ENCODE data around the gene KRT7. TPM values are rescaled to one million over a fixed set of nuclear protein-coding genes. Genes with fewer than 3 reads are reported as not detected.
"Not testable (repeated sequence)": the region's sequence is repeated elsewhere in the genome, so short reads cannot be mapped to it uniquely, and the experiment has no call there.

The KRT7 gene
- total RNA-seq, 2 donors from 2014 or later: 24.1 to 105 TPM

- no peak for DNase-seq (ENCODE audit: low spot score)
- H3K36me3 ChIP-seq: no peaks in the 10 kb centered on the region
- TF ChIP-seq, protein P1, sequence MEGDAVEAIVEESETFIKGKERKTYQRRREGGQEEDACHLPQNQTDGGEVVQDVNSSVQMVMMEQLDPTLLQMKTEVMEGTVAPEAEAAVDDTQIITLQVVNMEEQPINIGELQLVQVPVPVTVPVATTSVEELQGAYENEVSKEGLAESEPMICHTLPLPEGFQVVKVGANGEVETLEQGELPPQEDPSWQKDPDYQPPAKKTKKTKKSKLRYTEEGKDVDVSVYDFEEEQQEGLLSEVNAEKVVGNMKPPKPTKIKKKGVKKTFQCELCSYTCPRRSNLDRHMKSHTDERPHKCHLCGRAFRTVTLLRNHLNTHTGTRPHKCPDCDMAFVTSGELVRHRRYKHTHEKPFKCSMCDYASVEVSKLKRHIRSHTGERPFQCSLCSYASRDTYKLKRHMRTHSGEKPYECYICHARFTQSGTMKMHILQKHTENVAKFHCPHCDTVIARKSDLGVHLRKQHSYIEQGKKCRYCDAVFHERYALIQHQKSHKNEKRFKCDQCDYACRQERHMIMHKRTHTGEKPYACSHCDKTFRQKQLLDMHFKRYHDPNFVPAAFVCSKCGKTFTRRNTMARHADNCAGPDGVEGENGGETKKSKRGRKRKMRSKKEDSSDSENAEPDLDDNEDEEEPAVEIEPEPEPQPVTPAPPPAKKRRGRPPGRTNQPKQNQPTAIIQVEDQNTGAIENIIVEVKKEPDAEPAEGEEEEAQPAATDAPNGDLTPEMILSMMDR (IDR thresholded peaks at IDR 0.05): no peak
- peaks cover 20 to 33% of the 10 kb centered on the region in 2 donors for H3K4me1 ChIP-seq (ENCODE audit: control insufficient read depth in 1 of 2, low read depth in 2 of 2)
- H3K9me3 ChIP-seq: no peaks in the 10 kb centered on the region
- H3K27me3 ChIP-seq (replicated peaks; ENCODE audit: insufficient read depth): no peaks in the 10 kb centered on the region
- H3K27ac ChIP-seq: peak overlapping the region; percentile 73 to 78
- no peak overlapping the region for H3K4me3 ChIP-seq
- ATAC-seq (ENCODE audit: insufficient number of reproducible peaks, low FRiP score, low read depth): peak; percentile 23
Observed at GRCh38 chr12:52280796-52281560, 47.9 kb downstream of the KRT7 start.

DNA sequence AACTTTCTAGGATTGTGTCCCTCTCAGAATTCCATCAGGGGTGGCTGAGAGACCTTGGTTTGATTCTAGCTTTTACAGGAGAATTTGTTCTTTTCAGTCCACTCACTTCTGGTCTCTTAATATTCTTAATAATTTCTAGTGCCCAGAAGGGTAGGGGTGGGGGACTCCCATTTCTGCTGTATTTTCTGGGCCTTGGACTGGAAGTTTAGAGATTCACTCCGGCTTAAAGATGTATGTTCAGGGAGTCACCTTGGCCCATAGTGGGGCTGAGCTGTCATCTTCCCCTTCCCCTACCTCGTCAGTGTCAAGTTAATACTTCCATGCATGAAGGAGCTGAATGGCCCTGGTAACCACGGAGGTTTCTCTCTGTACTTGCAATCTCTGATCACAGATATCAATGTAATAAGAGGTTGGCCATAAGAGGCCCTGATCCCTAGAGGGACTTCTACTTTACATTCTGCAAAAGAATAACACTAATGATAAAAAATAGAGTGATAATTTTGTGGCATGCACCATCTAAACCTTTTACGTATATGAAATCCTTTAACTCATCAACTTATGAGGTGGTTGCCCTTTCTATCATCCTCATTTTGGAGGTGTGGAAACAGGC, 51.6 kb downstream of the KRT7 start:
- H3K27me3 ChIP-seq (replicated peaks; ENCODE audit: insufficient read depth): no peaks in the 10 kb centered on the region
- no peak for ATAC-seq (ENCODE audit: insufficient number of reproducible peaks, low FRiP score, low read depth)
- H3K9me3 ChIP-seq: no peaks in the 10 kb centered on the region
- DNase-seq (ENCODE audit: low spot score): no peak
- no peaks in the 10 kb centered on the region for H3K36me3 ChIP-seq
- H3K4me3 ChIP-seq: no peak overlapping the region
- TF ChIP-seq, protein P1 (IDR thresholded peaks at IDR 0.05): no peak
- H3K4me1 ChIP-seq (ENCODE audit: control insufficient read depth in 1 of 2, low read depth in 2 of 2): peaks cover 15 to 18% of the 10 kb centered on the region in 2 donors
- no peak overlapping the region for H3K27ac ChIP-seq

- no peak for DNase-seq (ENCODE audit: low spot score)
- Histone ChIP-seq H3K27ac (no peak overlapping the region), H3K36me3 (no peaks in the 10 kb centered on the region), H3K27me3 (replicated peaks; ENCODE audit: insufficient read depth) (no peaks in the 10 kb centered on the region), H3K4me3 (no peak overlapping the region), H3K9me3 (no peaks in the 10 kb centered on the region), H3K4me1 (ENCODE audit: control insufficient read depth in 1 of 2, low read depth in 2 of 2) (peaks cover 11 to 13% of the 10 kb centered on the region in 2 donors)
- TF ChIP-seq, protein P1 (IDR thresholded peaks at IDR 0.05): no peak
- no peak for ATAC-seq (ENCODE audit: insufficient number of reproducible peaks, low FRiP score, low read depth)
Observed at GRCh38 chr12:52285172-52285745, 52.2 kb downstream of the KRT7 start.

- H3K27ac ChIP-seq: no peak overlapping the region
- ATAC-seq (ENCODE audit: insufficient number of reproducible peaks, low FRiP score, low read depth) (no peak), DNase-seq (ENCODE audit: low spot score) (no peak)
- H3K9me3 ChIP-seq: no peaks in the 10 kb centered on the region
- H3K36me3 ChIP-seq: no peaks in the 10 kb centered on the region
- no peaks in the 10 kb centered on the region for H3K27me3 ChIP-seq (replicated peaks; ENCODE audit: insufficient read depth)
- H3K4me3 ChIP-seq: no peak overlapping the region
- TF ChIP-seq, protein P1 (IDR thresholded peaks at IDR 0.05): no peak
- peaks cover 5% of the 10 kb centered on the region in 2 donors for H3K4me1 ChIP-seq (ENCODE audit: control insufficient read depth in 1 of 2, low read depth in 2 of 2)
Observed at GRCh38 chr12:52285851-52286530, 52.9 kb downstream of the KRT7 start.

GRCh38 chr12:52286857-52287785, 54.1 kb downstream of the KRT7 start:
- not testable (repeated sequence) for H3K9me3 ChIP-seq; H3K4me3 ChIP-seq; DNase-seq (ENCODE audit: low spot score); H3K27me3 ChIP-seq (replicated peaks; ENCODE audit: insufficient read depth); ATAC-seq (ENCODE audit: insufficient number of reproducible peaks, low FRiP score, low read depth); H3K36me3 ChIP-seq; H3K27ac ChIP-seq; H3K4me1 ChIP-seq (ENCODE audit: control insufficient read depth in 1 of 2, low read depth in 2 of 2)

DNA sequence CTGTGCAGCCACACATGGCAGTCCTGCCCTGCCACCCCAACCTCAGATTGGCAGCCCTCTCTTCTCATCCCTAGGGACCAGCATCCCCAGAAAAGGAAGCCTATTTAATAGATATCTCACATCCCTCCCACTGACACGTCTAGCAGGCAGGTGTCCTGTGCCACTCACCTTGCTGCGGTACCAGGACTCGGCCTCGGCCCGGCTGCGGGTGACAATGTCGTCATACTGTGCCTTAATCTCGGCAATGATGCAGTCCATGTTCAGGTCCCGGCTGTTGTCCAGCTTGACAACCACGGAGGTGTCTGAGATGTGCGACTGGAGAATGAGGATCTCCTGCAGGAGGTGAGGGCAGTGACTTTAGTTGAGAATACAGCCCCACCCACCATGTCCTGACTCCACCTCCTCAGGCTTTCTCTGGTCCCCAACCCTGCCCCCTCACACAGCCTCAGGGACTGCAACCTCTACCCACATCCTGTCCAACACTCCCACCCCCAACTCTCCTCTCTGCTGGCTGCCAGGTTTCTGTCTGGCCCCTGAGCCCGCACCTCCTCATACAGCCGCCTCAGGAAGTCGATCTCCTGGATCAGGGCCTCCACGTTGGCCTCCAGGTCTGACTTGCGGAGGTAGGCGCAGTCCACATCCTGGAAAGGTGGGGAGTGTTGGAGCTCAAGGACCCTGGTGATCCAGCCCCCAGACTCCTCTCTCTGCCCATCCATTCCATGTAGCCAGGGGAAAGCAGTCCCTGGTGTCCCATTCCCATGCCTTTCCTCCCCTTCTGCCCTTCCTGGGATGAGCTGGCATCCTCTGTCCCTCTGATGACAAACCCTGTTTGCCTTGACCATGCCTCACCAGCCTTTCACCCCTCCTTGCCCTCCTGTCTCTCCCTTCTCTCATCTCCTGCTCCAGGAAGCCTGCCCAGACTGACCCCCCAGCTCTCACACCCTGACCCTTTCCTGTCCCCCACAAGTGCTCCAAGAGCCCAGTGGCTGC, 55.1 kb downstream of the KRT7 start:
- not testable (repeated sequence) for DNase-seq (ENCODE audit: low spot score); ATAC-seq (ENCODE audit: insufficient number of reproducible peaks, low FRiP score, low read depth)

More for the DNA sequence above, 55.1 kb downstream of the KRT7 start:
- H3K27ac ChIP-seq; H3K4me1 ChIP-seq (ENCODE audit: control insufficient read depth in 1 of 2, low read depth in 2 of 2); H3K4me3 ChIP-seq; H3K9me3 ChIP-seq; H3K36me3 ChIP-seq; H3K27me3 ChIP-seq (replicated peaks; ENCODE audit: insufficient read depth): not testable (repeated sequence)

Measured in thoracic aorta (tissue), 2 donors.